ENCODE results near the gene KRT82.

- TF ChIP-seq CTCF (IDR thresholded peaks at IDR 0.05 in 8 of 11, conservative IDR thresholded peaks at IDR 0.05 in 3 of 11) = no peak
- no peak for TF ChIP-seq POLR2A (IDR thresholded peaks at IDR 0.05)
- TF ChIP-seq POLR2AphosphoS5 (IDR thresholded peaks at IDR 0.05) = no peak
These were observed 4.6 kb downstream of the KRT82 start for GRCh38 chr12:52401526-52401925.

Data from spleen (tissue), 7 donors.